ENCODE data around the gene CACNA1A. TPM values are rescaled to one million over a fixed set of nuclear protein-coding genes. Genes with fewer than 3 reads are reported as not detected.

CACNA1A gene
- total RNA-seq, 1 donor from 2014 or later = under 0.01 TPM

DNA sequence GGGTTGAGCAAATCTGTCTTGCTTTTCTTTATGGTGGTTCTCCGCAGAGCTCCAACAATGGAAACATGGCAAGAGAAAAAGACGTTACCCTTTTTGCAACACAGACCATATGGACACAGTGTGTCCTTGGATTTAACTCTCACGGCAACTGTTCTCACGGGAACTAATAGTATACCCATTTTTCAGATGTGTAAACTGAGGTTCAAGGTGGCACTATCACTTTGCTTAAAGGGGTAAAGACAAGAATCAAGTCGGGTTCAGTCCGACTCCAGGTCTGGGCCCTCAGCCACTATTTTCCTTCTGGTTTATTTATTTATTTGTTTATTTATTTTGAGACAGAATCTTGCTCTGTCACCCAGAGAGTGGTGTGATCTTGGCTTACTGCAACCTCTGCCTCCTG is 176.0 kb downstream of the CACNA1A start:
- FAIRE-seq = no peak
- no peaks in the 10 kb centered on the region for H3K27me3 ChIP-seq (ENCODE audit: control insufficient read depth, insufficient read depth, low read length)
- no peak overlapping the region for H3K4me3 ChIP-seq (ENCODE audit: low read depth, low read length)

DNA sequence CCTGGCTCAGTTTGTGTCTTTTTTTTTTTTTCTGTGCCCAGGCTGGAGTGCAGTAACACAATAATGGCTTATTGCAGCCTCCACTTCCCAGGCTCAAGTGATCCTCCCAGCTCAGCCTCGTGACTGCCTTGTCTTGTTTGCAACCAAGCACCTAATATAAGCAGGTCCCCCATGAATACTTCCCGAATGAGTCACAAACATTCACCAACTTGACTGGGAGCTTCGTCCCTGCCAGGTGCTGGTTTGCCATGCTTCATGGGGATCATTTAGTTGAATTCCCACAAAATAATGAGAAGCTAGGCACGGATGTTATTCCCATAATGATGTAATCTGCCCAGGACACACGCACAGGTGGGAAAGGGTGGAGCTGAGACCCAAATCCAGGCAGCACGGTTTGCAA is 176.5 kb downstream of the CACNA1A start:
- no peak for DNase-seq (ENCODE audit: low read depth)
- FAIRE-seq = no peak
- no peak overlapping the region for H3K4me3 ChIP-seq (ENCODE audit: low read depth, low read length)
- no peaks in the 10 kb centered on the region for H3K36me3 ChIP-seq (ENCODE audit: control insufficient read depth, insufficient read depth, low read length)
- TF ChIP-seq, protein P1, sequence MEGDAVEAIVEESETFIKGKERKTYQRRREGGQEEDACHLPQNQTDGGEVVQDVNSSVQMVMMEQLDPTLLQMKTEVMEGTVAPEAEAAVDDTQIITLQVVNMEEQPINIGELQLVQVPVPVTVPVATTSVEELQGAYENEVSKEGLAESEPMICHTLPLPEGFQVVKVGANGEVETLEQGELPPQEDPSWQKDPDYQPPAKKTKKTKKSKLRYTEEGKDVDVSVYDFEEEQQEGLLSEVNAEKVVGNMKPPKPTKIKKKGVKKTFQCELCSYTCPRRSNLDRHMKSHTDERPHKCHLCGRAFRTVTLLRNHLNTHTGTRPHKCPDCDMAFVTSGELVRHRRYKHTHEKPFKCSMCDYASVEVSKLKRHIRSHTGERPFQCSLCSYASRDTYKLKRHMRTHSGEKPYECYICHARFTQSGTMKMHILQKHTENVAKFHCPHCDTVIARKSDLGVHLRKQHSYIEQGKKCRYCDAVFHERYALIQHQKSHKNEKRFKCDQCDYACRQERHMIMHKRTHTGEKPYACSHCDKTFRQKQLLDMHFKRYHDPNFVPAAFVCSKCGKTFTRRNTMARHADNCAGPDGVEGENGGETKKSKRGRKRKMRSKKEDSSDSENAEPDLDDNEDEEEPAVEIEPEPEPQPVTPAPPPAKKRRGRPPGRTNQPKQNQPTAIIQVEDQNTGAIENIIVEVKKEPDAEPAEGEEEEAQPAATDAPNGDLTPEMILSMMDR (IDR thresholded peaks at IDR 0.05; ENCODE audit: insufficient read depth, low read length, severe bottlenecking) = no peak
- H3K27me3 ChIP-seq (ENCODE audit: control insufficient read depth, insufficient read depth, low read length) = no peaks in the 10 kb centered on the region

More for the DNA sequence above, 176.0 kb downstream of the CACNA1A start:
- TF ChIP-seq, protein P1 (IDR thresholded peaks at IDR 0.05; ENCODE audit: insufficient read depth, low read length, severe bottlenecking) = no peak
- H3K36me3 ChIP-seq (ENCODE audit: control insufficient read depth, insufficient read depth, low read length) = no peaks in the 10 kb centered on the region
- no peak for DNase-seq (ENCODE audit: low read depth)

DNA sequence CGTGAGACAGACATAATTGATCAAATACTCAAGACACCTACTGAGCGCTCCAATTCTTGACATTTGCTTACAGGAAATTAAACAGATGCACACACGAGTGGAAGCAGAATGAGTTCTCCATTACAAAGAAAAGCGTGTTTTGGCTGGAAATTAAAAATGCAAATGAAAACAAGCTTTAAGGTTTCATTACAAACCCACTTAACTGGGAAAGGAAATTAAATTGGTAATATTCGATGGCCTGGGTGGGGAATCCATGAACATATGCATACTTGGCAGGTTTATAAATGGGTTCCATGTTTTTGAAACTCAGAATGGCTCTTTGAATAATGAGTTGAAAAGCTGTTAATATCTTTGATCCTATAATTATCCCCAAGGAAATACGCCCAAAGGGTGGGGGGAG is 178.0 kb downstream of the CACNA1A start:
- DNase-seq (ENCODE audit: low read depth) (no peak), FAIRE-seq (no peak)
- Histone ChIP-seq H3K4me3 (ENCODE audit: low read depth, low read length) (no peak overlapping the region), H3K36me3 (ENCODE audit: control insufficient read depth, insufficient read depth, low read length) (no peaks in the 10 kb centered on the region), H3K27me3 (ENCODE audit: control insufficient read depth, insufficient read depth, low read length) (no peaks in the 10 kb centered on the region)
- TF ChIP-seq, protein P1 (IDR thresholded peaks at IDR 0.05; ENCODE audit: insufficient read depth, low read length, severe bottlenecking) = no peak

DNA sequence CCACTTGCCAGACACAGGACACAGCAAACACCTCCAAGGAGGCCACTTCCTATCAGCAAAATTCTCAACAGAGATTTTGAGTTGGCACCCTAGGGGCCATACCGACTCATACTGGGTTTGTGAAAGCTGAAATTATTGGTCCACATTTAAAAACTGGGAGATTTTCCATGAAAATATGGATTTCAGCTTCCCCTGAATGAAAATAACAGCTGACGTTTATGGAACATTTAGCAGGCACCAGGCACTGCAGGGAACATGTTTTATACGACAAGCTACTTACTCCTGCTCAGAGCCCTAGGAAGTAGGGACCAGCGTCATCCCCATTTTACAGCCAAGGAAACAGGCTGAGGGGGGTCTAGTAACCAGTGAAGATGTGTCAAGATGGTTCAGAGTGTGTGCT is 186.8 kb downstream of the CACNA1A start:
- no peak for DNase-seq (ENCODE audit: low read depth)
- FAIRE-seq = no peak
- no peaks in the 10 kb centered on the region for H3K36me3 ChIP-seq (ENCODE audit: control insufficient read depth, insufficient read depth, low read length)
- no peak overlapping the region for H3K4me3 ChIP-seq (ENCODE audit: low read depth, low read length)
- TF ChIP-seq, protein P1 (IDR thresholded peaks at IDR 0.05; ENCODE audit: insufficient read depth, low read length, severe bottlenecking) = no peak
- H3K27me3 ChIP-seq (ENCODE audit: control insufficient read depth, insufficient read depth, low read length) = no peaks in the 10 kb centered on the region

DNA sequence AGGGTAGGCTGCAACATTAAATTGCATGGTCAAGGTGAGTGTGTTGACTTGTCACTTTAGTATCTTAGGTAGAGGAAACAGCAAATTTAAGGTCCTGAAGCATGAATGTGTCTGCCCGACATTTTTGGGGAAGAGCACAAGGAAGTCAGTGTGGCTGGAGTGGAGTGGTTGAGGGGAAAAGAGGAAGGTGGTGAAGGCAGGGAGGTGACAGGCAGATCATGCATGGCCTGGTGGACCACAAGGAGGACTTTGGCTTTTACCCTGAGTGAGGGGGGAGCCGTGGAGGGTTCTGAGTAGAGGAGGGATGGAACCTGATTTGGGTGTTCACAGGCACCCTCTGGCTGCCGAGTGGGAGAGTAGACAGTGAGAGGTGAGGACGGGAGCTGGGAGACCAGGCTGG is 188.1 kb downstream of the CACNA1A start:
- H3K36me3 ChIP-seq (ENCODE audit: control insufficient read depth, insufficient read depth, low read length) = no peaks in the 10 kb centered on the region
- TF ChIP-seq, protein P1 (IDR thresholded peaks at IDR 0.05; ENCODE audit: insufficient read depth, low read length, severe bottlenecking) = no peak
- H3K27me3 ChIP-seq (ENCODE audit: control insufficient read depth, insufficient read depth, low read length) = no peaks in the 10 kb centered on the region
- no peak overlapping the region for H3K4me3 ChIP-seq (ENCODE audit: low read depth, low read length)
- FAIRE-seq (no peak), DNase-seq (ENCODE audit: low read depth) (no peak)

DNA sequence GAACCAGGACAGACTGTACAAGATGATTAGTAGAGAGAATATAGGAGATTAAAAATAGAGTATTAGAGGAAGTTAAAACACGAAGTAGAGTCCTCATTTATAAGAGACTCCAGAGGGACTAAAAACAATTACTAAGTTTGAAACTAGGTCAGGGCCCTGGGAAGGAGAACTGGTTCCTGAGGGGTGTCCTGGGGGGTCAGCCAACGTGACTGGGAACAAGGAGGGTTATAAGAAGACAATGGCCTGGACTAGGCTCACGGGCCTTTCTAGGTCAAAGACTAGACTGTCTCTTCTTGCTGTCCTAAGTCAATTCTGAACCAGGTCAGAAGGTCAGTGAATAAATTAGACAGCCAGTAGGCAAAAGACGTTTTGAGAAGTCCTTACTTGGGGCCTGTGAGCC is 190.8 kb downstream of the CACNA1A start:
- no peak for FAIRE-seq
- H3K4me3 ChIP-seq (ENCODE audit: low read depth, low read length) = no peak overlapping the region
- H3K36me3 ChIP-seq (ENCODE audit: control insufficient read depth, insufficient read depth, low read length) = no peaks in the 10 kb centered on the region
- no peak for DNase-seq (ENCODE audit: low read depth)
- TF ChIP-seq, protein P1 (IDR thresholded peaks at IDR 0.05; ENCODE audit: insufficient read depth, low read length, severe bottlenecking) = no peak
- H3K27me3 ChIP-seq (ENCODE audit: control insufficient read depth, insufficient read depth, low read length) = no peaks in the 10 kb centered on the region

All from bronchial epithelial cell (primary cell).